Activated naive CD8-positive, alpha-beta T cell (primary cell): ENCODE data around the gene HSF4.

Experiments
- H3K27ac Mint-ChIP-seq: one replicate; pipeline ENCODE4 v1.8.0; 2021; ENCODE audit warnings: mixed read lengths
- H3K27me3 Mint-ChIP-seq: one replicate; pipeline ENCODE4 v1.8.0; 2021; ENCODE audit warnings: mixed read lengths
- H3K36me3 Mint-ChIP-seq: one replicate; pipeline ENCODE4 v1.8.0; 2021; ENCODE audit warnings: mixed read lengths
- H3K4me1 Mint-ChIP-seq: one replicate; pipeline ENCODE4 v1.8.0; 2021; ENCODE audit warnings: low read depth, mixed read lengths
- H3K4me3 Mint-ChIP-seq: one replicate; pipeline ENCODE4 v1.8.0; 2021; ENCODE audit warnings: mild to moderate bottlenecking, mixed read lengths
- H3K9me3 Mint-ChIP-seq: one replicate; pipeline ENCODE4 v1.8.0; 2021; ENCODE audit warnings: low read depth, mixed read lengths

Gene HSF4

GRCh38 chr16:67183627-67184452 lies 19.3 kb downstream of the HSF4 start, which contains the start of gene MATCAP1:
MATCAP1 (minus strand) TSS chr16:67183963; CDS start chr16:67180610, 3,353 bp downstream.
- H3K4me1 Mint-ChIP-seq: peaks cover 10% of the 10 kb centered on the region
- H3K36me3 Mint-ChIP-seq: peaks cover 2% of the 10 kb centered on the region
- peak within 1 kb of the TSS; percentile 90 for H3K4me3 Mint-ChIP-seq
- H3K9me3 Mint-ChIP-seq: no peaks in the 10 kb centered on the region
- H3K27ac Mint-ChIP-seq: no peak within 1 kb of the TSS
- peaks cover 3% of the 10 kb centered on the region for H3K27me3 Mint-ChIP-seq

- H3K36me3 Mint-ChIP-seq: no peaks in the 10 kb centered on the region
- H3K4me1 Mint-ChIP-seq: peaks cover 10% of the 10 kb centered on the region
- peak overlapping the region; percentile 90 for H3K4me3 Mint-ChIP-seq
- no peaks in the 10 kb centered on the region for H3K9me3 Mint-ChIP-seq
- H3K27ac Mint-ChIP-seq: no peak overlapping the region
- H3K27me3 Mint-ChIP-seq: peaks cover 1% of the 10 kb centered on the region
Measured at GRCh38 chr16:67184453-67184994, 20.0 kb downstream of the HSF4 start.

- peaks cover 10% of the 10 kb centered on the region for H3K4me1 Mint-ChIP-seq
- H3K27me3 Mint-ChIP-seq: peaks cover 1% of the 10 kb centered on the region
- H3K4me3 Mint-ChIP-seq: peak overlapping the region; percentile 90
- H3K9me3 Mint-ChIP-seq: no peaks in the 10 kb centered on the region
- no peaks in the 10 kb centered on the region for H3K36me3 Mint-ChIP-seq
- H3K27ac Mint-ChIP-seq: no peak overlapping the region
Measured at GRCh38 chr16:67184995-67185650, 20.6 kb downstream of the HSF4 start.

- Mint-ChIP-seq H3K4me3 (peak overlapping the region; percentile 90), H3K27me3 (peaks cover 1% of the 10 kb centered on the region), H3K27ac (no peak overlapping the region), H3K36me3 (no peaks in the 10 kb centered on the region), H3K9me3 (no peaks in the 10 kb centered on the region), H3K4me1 (peaks cover 10% of the 10 kb centered on the region)
Measured at GRCh38 chr16:67185651-67186134, 21.1 kb downstream of the HSF4 start.

- no peak overlapping the region for H3K4me3 Mint-ChIP-seq
Measured at GRCh38 chr16:67186550-67186950, 22.0 kb downstream of the HSF4 start.

GRCh38 chr16:67187175-67187890 lies 22.8 kb downstream of the HSF4 start:
- peaks cover 17% of the 10 kb centered on the region for H3K4me1 Mint-ChIP-seq
- no peak overlapping the region for H3K27ac Mint-ChIP-seq
- H3K36me3 Mint-ChIP-seq: no peaks in the 10 kb centered on the region
- H3K9me3 Mint-ChIP-seq: no peaks in the 10 kb centered on the region
- H3K4me3 Mint-ChIP-seq: no peak overlapping the region
- peaks cover 1% of the 10 kb centered on the region for H3K27me3 Mint-ChIP-seq

More at GRCh38 chr16:67186550-67186950, 22.0 kb downstream of the HSF4 start:
- Mint-ChIP-seq H3K27ac (no peak overlapping the region), H3K9me3 (no peaks in the 10 kb centered on the region), H3K36me3 (no peaks in the 10 kb centered on the region), H3K27me3 (peaks cover 1% of the 10 kb centered on the region), H3K4me1 (peaks cover 13% of the 10 kb centered on the region)

- no peaks in the 10 kb centered on the region for H3K9me3 Mint-ChIP-seq
- H3K4me3 Mint-ChIP-seq: no peak overlapping the region
- H3K4me1 Mint-ChIP-seq: peaks cover 24% of the 10 kb centered on the region
- H3K27me3 Mint-ChIP-seq: peaks cover 1% of the 10 kb centered on the region
- no peaks in the 10 kb centered on the region for H3K36me3 Mint-ChIP-seq
- no peak overlapping the region for H3K27ac Mint-ChIP-seq
Measured at GRCh38 chr16:67188323-67188722, 23.8 kb downstream of the HSF4 start.

- no peaks in the 10 kb centered on the region for H3K36me3 Mint-ChIP-seq
- H3K4me1 Mint-ChIP-seq: peaks cover 29% of the 10 kb centered on the region
Measured at GRCh38 chr16:67188798-67189197, 24.3 kb downstream of the HSF4 start.

GRCh38 chr16:67190041-67190440 lies 25.5 kb downstream of the HSF4 start, which contains the start of gene EXOC3L1:
EXOC3L1 (minus strand) TSS chr16:67190136; CDS start chr16:67189676, 460 bp downstream.
- no peak within 1 kb of the TSS for H3K27ac Mint-ChIP-seq
- H3K4me3 Mint-ChIP-seq: no peak within 1 kb of the TSS
- H3K36me3 Mint-ChIP-seq: no peaks in the 10 kb centered on the region
- H3K4me1 Mint-ChIP-seq: peaks cover 29% of the 10 kb centered on the region
- peaks cover 1% of the 10 kb centered on the region for H3K27me3 Mint-ChIP-seq
- H3K9me3 Mint-ChIP-seq: no peaks in the 10 kb centered on the region

More at GRCh38 chr16:67188798-67189197, 24.3 kb downstream of the HSF4 start:
- Mint-ChIP-seq H3K27ac (no peak overlapping the region), H3K9me3 (no peaks in the 10 kb centered on the region), H3K27me3 (peaks cover 1% of the 10 kb centered on the region), H3K4me3 (no peak overlapping the region)

- Mint-ChIP-seq H3K27me3 (peaks cover 1% of the 10 kb centered on the region), H3K36me3 (no peaks in the 10 kb centered on the region), H3K9me3 (no peaks in the 10 kb centered on the region), H3K4me1 (peaks cover 25% of the 10 kb centered on the region), H3K27ac (no peak overlapping the region), H3K4me3 (peak overlapping the region; percentile 94)
Measured at GRCh38 chr16:67190448-67191399, 26.2 kb downstream of the HSF4 start.

GRCh38 chr16:67191411-67191994 lies 27.0 kb downstream of the HSF4 start:
- peaks cover 1% of the 10 kb centered on the region for H3K27me3 Mint-ChIP-seq

GRCh38 chr16:67191995-67192681 lies 27.6 kb downstream of the HSF4 start, which contains the start of gene E2F4:
E2F4 (plus strand) TSS chr16:67192155; CDS start chr16:67192228, 73 bp downstream.
- Mint-ChIP-seq H3K27ac (peak within 1 kb of the TSS; percentile 72), H3K4me1 (peaks cover 34% of the 10 kb centered on the region), H3K4me3 (peak within 1 kb of the TSS; percentile 94), H3K36me3 (no peaks in the 10 kb centered on the region), H3K27me3 (peaks cover 1% of the 10 kb centered on the region), H3K9me3 (no peaks in the 10 kb centered on the region)

More at GRCh38 chr16:67191411-67191994, 27.0 kb downstream of the HSF4 start:
- peak overlapping the region; percentile 94 for H3K4me3 Mint-ChIP-seq
- H3K9me3 Mint-ChIP-seq: no peaks in the 10 kb centered on the region
- peaks cover 29% of the 10 kb centered on the region for H3K4me1 Mint-ChIP-seq
- no peaks in the 10 kb centered on the region for H3K36me3 Mint-ChIP-seq
- peak overlapping the region; percentile 58 for H3K27ac Mint-ChIP-seq
